NCI-H146 treated with DMSO at 0.1 percent for 48 hours (cell line): ENCODE measurements around the gene FAM20C.

Experiments
- DNase-seq: peaks from one replicate; lab custom pipeline; 2025; ENCODE audit not compliant: unreplicated experiment; lab: John Stamatoyannopoulos, UW

The FAM20C gene

DNA sequence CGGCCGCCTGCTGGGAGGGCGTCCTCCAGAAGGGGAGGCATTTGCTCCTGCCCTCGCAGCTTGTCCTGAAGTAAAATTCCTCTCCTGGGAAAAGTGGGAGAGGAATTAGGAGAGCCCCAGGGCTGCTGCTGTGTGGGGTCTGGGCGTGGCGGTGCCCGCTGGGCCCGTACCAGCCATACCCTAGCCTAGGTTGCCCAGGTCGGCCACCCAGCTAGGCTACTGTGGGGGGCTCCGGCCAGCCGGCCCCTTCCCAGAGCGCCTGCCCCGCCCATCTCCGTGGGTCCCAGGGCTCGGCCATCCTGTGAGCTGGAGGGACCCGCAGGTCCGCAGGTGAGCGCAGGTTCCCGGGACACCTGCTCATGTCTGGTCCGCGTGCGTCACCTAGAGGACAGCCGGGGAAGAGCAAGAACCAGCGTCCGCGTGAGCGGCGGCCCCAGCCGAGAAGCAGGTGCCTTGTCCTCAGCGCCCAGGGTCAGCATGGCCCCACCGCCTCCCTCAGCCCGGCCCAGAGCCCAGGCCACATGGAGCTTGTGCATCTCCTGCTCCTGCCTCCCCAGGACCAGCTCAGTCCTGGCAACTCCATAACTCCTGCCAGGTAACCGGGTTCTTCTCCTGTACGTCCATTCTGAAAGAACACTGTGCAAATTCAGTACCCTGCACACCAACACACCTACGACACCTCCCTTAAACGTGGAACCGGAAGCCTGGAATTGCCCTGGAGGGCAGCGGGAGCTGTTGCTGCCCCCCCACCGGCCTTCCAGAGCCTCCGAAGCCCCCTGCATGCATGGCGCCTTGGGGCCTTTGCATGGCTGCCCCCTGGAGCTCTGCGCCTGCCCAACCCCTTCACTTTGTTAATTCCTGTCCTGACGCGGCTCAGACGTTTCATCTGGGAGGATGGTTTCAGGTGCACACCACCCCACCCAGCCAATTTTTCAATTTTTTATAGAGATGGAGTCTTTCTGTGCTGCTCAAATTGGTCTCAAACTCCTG is 74.8 kb downstream of the FAM20C start:
- DNase-seq, result no peak

DNA sequence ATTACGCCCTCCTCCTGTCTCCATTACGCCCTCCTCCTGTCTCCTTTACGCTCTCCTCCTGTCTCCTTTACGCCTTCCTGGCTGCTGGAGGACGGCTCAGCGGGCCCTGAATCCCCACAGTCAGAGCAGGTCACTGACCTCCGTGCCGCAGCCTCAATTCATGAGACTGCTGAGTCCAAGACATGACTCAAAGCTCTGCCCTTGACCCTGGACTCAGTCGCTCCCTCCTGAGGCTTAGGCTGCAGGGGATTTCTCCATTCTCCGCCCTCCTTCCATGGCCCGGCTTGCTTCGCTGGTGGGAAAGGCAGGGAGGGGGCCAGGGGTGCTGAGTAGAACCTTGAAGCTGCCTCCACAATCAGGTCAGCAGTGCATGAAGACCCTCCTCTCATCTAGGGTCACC is 76.6 kb downstream of the FAM20C start:
- no peak for DNase-seq

DNA sequence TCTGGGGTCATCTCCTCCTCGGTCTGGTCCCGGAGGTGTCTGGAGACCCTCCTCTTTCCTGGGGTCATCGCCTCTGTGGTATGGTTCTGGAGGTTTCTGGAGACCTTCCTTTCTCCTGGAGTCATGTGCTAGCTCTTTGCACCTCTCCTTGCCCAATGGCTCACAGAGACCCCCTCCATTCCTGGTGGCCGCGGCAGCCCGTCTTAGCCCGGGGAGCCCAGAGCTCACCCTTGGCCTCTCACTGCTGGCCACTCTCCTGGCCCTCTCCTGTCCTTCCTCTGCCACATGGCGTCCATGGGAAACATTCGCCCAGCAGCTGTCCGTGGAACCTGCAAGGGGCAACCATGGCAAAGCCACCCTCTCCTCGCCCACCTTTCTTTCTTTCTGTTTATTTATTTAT is 77.3 kb downstream of the FAM20C start:
- no peak for DNase-seq

DNA sequence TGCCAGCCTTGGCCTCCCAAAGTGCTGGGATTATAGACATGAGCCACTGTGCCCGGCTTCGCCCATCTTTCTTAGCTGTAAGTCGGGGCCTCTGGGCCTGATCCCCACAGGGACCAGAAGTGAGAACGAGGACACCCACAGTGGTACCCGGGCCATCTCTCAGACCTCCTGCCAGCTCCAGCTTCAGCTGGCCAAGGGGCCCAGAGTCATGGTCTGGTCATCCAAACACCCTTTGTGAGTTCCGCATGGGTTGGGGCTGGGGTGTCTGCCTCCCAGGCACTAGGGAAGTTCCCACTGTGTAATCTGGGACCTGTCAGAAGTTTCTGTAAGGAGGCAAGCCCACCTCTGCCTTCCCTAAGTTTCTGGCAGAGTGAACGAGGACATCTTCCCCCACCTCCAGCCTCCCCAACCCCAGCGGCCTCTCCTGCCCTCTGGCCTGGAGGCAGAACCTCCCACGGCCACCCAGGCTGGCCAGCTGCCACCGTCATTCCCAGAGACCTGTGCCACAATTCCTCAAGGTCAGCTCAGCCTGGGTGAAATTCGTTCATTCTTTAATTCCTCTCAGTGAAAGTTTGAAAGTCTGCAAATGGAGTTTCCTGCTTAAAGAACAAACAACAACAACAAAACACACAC is 78.1 kb downstream of the FAM20C start:
- no peak for DNase-seq

DNA sequence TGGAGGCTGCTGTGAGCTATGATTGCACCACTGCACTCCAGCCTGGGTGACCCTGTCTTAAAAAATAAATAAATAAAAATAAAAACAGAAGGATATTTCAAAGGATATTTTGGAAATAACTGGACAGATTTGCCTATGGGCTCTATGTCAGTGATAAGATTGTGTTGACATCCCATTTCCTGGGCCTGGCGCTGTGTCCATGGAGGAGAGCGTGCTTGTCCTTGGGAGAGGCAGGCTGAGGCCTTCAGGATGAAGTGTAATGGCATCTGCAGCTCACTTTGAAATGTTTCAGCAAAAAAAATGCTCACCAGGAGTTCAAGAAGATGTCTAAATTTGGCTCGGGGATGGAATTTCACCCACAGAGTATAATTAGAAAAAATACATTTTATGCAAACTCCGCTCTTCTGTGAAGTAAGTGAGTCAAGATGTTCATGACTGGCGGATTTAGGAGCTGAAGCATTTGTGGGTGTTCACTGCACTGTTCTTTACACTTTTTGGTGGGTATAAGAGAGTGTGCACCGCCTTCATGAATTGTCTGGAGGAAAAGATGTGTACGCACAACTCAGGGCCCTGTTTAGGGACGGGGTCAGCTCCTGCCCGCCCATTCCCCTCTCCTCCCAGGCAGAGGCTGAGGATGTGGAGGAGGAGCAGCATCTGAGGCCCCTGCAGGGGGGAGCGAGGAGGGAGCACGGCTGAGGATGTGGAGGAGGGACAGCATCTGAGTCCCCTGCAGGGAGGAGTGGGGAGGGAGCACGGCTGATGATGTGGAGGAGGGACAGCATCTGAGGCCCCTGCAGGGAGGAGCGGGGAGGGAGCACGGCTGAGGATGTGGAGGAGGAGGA is 79.1 kb downstream of the FAM20C start:
- no peak for DNase-seq

DNA sequence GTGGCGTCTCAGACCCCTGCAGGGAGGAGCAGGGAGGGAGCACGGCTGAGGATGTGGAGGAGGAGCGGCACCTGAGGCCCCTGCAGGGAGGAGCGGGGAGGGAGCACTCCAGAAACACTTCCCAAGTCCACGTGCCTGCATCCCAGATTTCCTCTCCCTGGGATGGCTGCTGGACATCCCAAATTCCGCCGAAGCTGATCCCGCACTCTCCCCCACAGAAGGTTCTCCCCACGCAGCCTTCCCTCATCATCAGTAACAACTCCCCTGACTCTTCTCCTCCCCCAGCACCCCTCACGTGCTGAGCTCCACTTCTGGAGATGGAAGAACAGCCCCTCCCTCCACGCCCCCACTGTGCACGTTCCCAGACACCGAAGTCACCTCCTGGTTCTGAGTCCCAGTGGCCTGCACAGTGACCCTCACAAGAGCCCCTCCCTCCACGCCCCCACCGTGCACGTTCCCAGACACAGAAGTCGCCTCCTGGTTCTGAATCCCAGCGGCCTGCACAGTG is 79.8 kb downstream of the FAM20C start:
- no peak for DNase-seq

DNA sequence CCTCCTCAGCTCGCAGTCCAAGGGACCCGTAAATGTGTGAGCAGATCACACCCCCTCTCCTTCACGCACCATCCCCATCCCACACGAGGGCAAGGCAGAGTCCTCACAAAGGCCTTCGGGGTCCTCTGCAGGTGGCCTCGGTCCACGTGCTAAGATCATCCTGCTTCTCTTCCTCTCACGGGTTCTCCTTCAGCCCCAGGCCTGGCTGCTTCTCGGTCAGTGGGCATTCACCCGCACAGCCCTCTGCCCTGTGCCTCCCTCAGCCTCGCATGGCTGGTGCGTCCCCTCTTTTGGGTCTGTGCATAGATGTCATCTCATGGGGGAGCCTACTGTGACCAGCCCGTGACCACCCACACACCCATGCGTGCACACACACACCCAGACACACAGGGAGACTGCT is 80.3 kb downstream of the FAM20C start:
- no peak for DNase-seq

DNA sequence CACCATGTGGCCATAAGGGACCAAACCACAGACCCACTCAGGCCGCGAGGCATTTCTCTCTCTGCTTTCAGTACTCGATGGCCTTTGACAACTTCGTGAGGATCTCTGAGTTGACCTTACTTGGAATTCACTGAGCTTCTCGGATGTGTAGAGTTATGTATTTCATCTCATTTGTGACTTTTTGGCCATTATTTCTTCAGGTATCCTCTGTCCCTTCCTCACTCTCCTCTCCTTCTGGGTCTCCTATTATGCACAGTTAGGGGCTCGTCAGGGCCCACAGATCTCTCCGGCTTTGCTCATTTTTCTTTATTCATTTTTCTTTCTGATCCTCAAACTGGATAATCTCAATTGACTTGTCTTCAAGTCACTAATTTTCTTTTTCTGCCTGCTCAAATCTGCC is 81.0 kb downstream of the FAM20C start:
- DNase-seq, result no peak

DNA sequence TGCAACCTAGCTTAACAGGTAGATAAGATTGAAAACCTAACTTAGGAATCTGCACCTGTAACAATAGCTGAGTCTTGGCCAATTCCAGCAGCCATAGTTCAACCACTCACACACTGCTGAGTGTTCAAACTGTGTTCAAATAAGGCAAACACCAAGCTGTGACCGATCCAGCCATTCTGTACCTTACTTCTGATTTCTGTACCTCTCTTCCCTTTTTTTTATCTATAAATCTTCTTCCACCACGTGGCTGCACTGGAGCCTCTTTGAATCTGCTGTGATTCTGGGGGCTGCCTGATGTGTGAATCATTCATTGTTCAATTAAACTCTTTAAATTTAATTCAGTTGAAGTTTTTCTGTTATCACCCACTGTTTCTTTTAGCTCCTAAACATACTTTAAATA is 81.9 kb downstream of the FAM20C start:
- DNase-seq, result no peak

DNA sequence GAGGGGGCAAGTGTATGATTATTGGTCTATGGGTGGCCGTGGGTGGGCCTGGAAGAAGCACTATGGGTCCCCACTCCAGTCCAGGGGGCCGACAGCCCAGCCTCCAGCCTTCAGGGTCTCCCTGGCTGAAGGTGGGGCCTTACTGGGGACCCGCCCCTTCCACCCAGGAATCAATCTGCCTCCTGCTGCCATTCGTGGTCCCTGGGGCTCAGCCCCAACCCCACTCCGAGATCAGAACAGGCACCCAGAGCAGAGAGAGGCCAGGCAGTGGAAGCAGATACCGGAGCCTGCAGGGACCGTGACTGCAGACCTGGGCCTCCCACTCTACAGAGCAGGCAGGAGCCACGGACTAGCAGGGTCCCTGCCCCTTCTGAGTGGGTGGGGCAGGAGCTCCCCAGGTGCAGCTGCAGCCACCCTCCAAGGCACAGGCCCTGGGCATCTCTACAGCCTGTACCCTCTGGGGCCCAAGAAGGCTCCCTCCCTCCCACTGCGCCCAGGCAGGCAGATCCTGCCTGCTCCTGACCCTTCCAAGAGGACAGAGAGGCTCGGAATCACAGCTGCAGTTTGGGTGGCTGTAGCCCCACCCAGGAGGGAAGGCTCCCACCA is 84.0 kb downstream of the FAM20C start:
- DNase-seq, result no peak

DNA sequence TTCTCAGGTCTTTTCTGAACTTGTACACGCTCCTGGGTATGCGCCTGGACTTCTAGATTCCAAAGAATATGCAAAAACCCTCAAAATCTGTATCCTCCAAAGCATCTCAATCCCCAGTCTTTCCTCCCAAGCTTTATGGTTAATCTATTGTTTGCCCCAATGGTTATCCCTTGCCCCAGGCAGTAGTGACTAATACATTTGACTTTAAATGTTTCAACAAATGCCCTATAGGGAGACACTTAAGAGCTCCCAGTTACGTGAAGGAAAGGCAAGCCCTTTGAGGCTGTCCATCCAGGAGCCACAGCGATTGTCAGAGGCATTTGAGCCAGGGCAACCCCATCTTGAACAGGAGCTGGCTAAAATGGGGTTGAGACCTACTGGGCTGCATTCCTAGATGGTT is 84.9 kb downstream of the FAM20C start:
- no peak for DNase-seq

DNA sequence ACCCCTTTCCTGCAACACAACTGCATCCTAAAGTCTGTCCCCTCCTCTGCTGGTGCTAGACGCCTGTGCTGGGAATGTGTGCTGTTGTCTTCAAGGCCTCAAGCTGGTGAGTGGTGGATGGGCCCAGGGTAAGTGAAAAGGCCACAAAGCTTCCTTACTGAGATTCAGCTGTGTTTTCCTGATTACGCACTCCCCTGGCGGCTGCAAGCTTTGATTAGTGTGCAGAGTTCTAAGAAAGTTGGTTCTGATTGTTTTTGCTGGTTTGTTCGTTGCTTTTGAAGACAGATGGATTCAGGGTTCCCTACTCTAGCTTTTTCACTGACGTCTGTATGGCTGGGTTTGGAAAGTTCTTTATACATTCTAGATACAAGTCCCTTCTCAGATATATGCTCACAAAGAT is 85.7 kb downstream of the FAM20C start:
- DNase-seq, result no peak

DNA sequence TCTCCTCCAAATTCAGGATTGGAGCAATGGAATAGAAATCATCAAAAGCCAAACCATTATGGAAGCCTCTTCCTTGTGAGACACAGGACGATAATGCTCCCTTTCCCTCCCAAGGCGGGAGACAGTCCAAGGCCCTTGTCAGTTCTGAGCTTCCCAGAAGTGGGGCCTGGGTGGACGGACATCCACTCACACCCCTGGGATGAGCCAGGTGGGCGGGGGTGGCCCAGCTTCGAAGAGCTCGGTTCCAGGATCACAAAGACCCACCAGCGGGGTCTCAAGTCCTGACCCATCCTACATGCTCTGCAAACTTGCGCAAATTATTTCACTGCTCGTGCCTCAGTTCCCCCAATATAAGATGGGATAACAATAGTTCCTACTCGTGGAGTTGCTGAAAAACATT is 87.5 kb downstream of the FAM20C start:
- DNase-seq, result no peak

DNA sequence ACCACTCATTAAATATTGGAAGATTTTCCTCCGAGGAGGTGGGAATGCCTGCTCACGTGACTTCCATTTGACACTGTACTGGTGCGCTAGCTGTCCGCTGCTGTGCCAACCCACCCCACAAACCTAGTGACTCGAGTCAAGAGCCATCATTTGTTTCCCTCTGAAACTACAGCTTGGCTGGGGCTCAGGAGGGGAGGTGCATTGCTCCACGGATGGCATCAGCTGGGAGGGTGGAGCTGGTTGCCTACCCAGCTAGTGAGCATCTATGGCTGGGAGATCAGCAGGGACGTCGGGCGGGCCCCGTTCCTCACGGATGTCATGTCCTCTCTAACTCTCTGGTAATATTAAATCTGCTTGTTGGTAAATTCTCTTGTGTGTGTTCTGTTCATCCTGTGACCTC is 88.1 kb downstream of the FAM20C start:
- DNase-seq, result no peak

DNA sequence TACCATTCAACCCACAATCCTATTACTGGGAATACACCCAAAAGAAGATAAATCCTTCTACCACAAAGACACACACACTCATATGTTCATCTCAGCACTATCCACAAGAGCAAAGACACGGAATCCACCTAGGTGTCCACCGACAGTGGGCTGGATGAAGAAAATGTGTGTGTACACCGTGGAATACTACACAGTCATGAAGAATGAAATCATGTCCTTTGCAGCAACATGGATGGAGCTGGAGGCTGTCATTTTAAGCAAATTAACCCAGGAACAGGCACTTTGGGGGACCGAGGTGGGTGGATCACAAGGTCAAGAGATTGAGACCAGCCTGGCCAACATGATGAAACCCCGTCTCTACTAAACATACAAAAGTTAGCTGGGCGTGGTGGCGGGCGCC is 89.3 kb downstream of the FAM20C start:
- DNase-seq, result no peak

DNA sequence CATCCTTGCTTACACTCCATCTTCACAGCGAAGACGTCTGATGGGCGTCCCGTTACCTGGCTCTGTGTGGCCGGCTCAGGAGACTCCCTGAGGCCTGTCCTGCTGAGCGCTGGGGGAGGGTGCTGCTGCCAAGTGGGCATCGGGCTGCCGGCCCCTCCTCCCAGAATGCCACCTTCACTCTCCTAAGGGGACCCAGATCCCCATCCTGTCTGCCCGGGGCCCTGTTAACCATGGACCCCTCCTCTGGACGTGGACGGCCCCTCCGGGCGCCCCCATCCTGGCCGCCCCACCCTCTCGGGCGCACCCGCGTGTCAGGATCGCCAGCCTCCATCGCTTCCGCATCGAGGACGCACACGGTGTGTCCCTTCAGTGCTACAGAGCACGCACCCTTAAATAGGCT is 90.2 kb downstream of the FAM20C start:
- DNase-seq, result no peak

DNA sequence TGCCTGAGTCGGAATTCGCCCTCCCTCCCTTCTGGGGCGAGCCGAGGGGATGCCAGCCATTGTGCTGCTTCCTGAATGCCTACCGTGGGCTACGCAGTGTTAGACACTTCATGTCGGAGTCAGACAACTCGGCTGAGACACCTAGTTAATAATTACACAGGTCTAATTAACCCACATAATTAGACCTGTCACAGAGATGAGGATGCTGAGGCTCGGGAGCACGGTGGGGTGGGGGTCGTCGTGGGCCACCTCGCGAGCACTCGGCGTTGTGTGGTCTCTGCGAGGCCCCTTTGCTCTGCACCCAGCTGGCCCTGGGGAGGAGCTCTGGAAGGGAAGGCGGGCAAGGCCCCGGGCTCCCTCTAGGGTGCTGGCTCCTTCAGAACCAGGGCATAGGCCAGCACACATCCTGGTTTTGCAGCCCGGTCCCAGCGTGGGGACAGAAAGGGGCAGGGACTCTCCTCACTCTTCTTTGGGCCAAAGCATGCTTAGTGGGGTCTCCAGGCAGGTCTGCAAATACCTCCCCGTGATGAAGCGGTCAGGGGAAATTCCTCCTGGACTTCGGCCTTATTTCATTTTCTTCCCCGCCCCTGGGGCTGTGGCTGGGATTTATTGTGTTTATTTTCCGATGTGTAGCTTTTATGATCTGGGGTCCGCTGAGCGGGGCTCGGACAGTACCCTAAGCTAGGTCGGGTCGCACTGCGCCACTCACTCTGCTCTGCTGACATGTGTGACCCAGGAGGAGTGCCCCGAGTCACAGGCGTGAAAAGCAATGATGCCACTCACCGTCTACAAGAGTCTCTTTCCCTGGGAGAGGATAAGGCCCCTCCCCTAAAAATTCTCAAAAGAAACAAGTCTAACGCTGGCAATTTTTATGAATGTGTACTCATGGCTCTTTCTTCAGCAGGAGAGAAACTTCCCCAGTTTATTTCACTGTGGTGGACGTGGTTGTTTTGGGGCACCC is 92.7 kb downstream of the FAM20C start:
- DNase-seq, result no peak

DNA sequence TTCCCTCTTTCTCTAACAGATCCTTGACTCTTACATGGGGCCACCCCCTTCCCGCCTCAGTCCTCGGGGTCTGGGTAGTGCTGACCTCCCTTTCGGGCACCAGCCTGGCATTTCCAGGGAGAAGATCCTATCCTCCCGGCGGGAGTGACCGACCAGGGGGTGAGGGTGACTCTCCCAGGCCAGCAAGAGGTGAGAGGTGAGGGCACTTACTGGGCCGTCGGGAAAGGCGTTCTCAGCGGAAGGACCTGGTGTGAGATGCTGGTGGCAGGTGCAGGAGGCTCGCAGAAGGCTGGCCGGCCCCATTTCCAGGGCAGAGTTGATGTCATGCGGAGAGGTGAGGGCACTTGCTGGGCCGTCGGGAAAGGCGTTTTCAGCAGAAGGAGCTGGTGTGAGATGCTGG is 93.4 kb downstream of the FAM20C start:
- no peak for DNase-seq

DNA sequence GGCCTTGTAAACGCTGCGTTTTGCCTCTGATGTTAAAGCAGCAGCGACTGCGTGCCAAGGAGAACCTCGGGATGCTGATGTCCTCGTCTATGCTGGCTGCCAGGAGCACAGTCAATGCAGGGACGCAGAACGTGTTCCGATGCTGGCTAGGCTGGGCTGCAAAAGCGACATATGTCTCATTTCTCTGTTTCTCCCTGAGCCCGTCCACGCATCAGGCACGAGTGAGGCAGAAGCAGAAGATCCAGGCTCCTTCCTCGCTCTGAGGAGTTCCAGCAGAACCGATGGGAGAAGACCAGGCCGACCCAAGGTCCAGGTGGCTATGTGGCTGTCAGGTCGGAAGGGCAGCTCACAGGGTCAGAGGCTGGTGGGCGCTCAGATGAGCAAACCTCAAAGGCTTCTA is 93.9 kb downstream of the FAM20C start:
- DNase-seq, result no peak

DNA sequence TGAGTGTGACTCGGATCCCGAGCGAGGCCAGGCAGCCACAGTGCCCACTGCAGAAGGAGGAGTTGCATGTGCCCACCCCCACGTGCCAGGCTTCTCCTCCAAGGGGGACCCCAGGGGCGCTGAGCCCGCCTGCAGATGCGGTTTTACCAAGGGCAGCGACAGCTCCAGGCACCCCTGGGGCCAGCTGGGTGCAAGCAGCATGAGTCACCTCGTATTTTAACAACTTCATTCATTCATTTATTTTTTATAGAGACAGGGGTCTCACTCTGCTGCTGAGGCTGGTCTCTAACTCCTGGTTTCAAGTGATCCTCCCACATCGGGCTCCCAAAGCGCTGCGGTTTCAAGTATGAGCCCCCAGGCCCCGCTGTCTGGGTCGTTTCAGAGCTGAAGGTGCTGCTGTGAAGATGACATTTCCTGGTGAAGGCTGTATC is 96.3 kb downstream of the FAM20C start:
- no peak for DNase-seq
